ENCODE data around the gene INHBE.

DNA sequence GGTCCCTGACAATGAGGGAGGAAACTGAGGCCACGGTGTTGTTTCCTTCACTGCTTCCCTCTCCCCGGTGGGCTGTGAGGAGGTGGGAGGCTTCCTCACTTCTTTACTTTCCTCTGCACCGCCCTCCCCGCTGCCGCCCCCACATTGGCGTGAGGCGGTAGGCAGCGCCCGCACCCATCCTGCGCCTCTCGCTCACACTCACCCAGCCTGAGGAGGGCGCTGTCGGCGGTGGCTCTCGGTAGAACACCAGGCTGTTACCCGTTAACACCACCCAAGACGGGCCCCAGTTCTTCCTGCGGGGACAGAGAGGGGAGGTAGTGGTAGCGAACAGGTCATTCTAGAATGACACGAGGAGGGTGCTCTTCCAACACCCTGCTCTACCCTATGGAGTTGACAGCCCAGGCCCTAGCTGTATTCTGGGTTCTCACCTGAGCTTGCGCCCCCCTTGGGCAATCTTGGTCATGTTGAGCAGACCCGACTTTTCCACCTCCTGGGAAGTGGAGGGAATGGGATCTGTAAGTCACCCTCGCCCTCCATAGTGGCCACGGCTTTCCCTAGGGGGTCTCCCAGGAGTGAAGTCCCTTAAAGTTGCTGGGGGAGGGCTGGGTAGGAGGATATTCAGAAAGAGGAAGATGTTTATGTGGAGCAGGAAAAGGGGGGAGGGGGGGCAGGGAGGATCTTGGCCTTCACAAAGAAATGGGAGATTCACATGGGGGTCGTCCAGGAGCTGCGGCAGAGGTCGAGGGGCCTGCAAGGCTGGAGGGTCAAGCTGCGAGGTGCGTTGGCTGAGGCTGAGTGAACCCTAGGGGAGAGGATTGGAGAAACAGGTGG lies 21.3 kb downstream of the INHBE start:
- TF ChIP-seq POLR2A (IDR thresholded peaks at IDR 0.05), result no peak
- TF ChIP-seq, protein P1, sequence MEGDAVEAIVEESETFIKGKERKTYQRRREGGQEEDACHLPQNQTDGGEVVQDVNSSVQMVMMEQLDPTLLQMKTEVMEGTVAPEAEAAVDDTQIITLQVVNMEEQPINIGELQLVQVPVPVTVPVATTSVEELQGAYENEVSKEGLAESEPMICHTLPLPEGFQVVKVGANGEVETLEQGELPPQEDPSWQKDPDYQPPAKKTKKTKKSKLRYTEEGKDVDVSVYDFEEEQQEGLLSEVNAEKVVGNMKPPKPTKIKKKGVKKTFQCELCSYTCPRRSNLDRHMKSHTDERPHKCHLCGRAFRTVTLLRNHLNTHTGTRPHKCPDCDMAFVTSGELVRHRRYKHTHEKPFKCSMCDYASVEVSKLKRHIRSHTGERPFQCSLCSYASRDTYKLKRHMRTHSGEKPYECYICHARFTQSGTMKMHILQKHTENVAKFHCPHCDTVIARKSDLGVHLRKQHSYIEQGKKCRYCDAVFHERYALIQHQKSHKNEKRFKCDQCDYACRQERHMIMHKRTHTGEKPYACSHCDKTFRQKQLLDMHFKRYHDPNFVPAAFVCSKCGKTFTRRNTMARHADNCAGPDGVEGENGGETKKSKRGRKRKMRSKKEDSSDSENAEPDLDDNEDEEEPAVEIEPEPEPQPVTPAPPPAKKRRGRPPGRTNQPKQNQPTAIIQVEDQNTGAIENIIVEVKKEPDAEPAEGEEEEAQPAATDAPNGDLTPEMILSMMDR (IDR thresholded peaks at IDR 0.05), result no peak

Measured in uterus (tissue), 2 donors.